HepG2 (cell line): ENCODE measurements around the gene ASB16. TPM values are rescaled to one million over a fixed set of nuclear protein-coding genes. Genes with fewer than 3 reads are reported as not detected.
A peak's percentile ranks its signal among the peaks of the same experiment; 100 is the strongest.

ENCODE experiments used
- ISX ChIP-seq: sonication (generic); formaldehyde crosslinking; conservative IDR thresholded peaks from 2 replicates; pipeline ENCODE4 v1.5.0; 2020; ENCODE audit warnings: missing genetic modification reagents
- KLF13 ChIP-seq: sonication (generic); formaldehyde crosslinking; IDR thresholded peaks from 2 replicates; pipeline ENCODE4 v1.4.0; 2020; ENCODE audit warnings: mild to moderate bottlenecking, missing genetic modification reagents
- PAX8 ChIP-seq: sonication (generic); formaldehyde crosslinking; IDR thresholded peaks from 2 replicates; pipeline ENCODE4 v1.8.0; 2022; ENCODE audit warnings: mild to moderate bottlenecking, missing genetic modification reagents, borderline replicate concordance
- RXRB ChIP-seq: IDR thresholded peaks from 2 replicates; pipeline ENCODE4 v1.6.1; 2016; ENCODE audit warnings: borderline replicate concordance, missing genetic modification reagents, missing compliant biosample characterization
- SIN3A ChIP-seq: IDR thresholded peaks from 2 replicates; pipeline ENCODE4 v1.6.1; 2011; ENCODE audit warnings: low read depth, mild to moderate bottlenecking, control low read depth, low read length, borderline replicate concordance
- SOX13 ChIP-seq, 3 experiments: fragments of 450-650 bp in 1 of 3; sonication (generic) in 1 of 3; formaldehyde crosslinking in 1 of 3; IDR thresholded peaks in 2 of 3; conservative IDR thresholded peaks in 1 of 3; 2 replicates each; pipeline versions ENCODE4 v1.5.0 to v1.6.1; 2016 to 2020; ENCODE audit warnings: antibody characterized with exemption in 1 of 3, mild to moderate bottlenecking in 1 of 3, missing compliant biosample characterization in 1 of 3, missing genetic modification reagents in 1 of 3, moderate library complexity in 1 of 3
- SRY ChIP-seq: sonication (generic); formaldehyde crosslinking; IDR thresholded peaks from 2 replicates; pipeline ENCODE4 v1.8.0; 2022; ENCODE audit warnings: mild to moderate bottlenecking, missing genetic modification reagents
- TEAD3 ChIP-seq: optimal IDR thresholded peaks from 2 replicates; pipeline ENCODE3; 2016; ENCODE audit warnings: borderline replicate concordance
- TOE1 ChIP-seq: sonication (generic); formaldehyde crosslinking; IDR thresholded peaks from 2 replicates; pipeline ENCODE4 v1.4.0; 2020; ENCODE audit warnings: mild to moderate bottlenecking, missing genetic modification reagents
- ZBTB7B ChIP-seq: sonication (generic); formaldehyde crosslinking; IDR thresholded peaks from 2 replicates; pipeline ENCODE4 v1.4.0; 2020; ENCODE audit warnings: missing genetic modification reagents
- ZFP37 ChIP-seq: sonication (generic); formaldehyde crosslinking; IDR thresholded peaks from 2 replicates; pipeline ENCODE4 v1.4.0; 2020; ENCODE audit warnings: missing genetic modification reagents, borderline replicate concordance
- ZFX ChIP-seq: sonication (generic); formaldehyde crosslinking; IDR thresholded peaks from 2 replicates; pipeline ENCODE4 v1.4.0; 2020; ENCODE audit warnings: mild to moderate bottlenecking, low read depth, missing genetic modification reagents, moderate library complexity
- ZMYM3 ChIP-seq: sonication (generic); formaldehyde crosslinking; IDR thresholded peaks from 2 replicates; pipeline ENCODE4 v1.5.1; 2020; ENCODE audit warnings: mild to moderate bottlenecking, missing genetic modification reagents
- ZNF275 ChIP-seq: sonication (generic); formaldehyde crosslinking; IDR thresholded peaks from 2 replicates; pipeline ENCODE4 v1.8.0; 2022; ENCODE audit warnings: missing genetic modification reagents, mild to moderate bottlenecking, inconsistent platforms, borderline replicate concordance
- ZNF317 ChIP-seq: sonication (generic); formaldehyde crosslinking; IDR thresholded peaks from 2 replicates; pipeline ENCODE4 v1.5.0; 2020; ENCODE audit warnings: mild to moderate bottlenecking, missing genetic modification reagents
- ZNF382 ChIP-seq: sonication (generic); formaldehyde crosslinking; IDR thresholded peaks from 2 replicates; pipeline ENCODE4 v1.5.0; 2020; ENCODE audit warnings: missing genetic modification reagents, mild to moderate bottlenecking, borderline replicate concordance
- ZNF460 ChIP-seq: sonication (generic); formaldehyde crosslinking; IDR thresholded peaks from 2 replicates; pipeline ENCODE4 v1.5.1; 2020; ENCODE audit warnings: missing genetic modification reagents, mild to moderate bottlenecking, borderline replicate concordance
- ZNF691 ChIP-seq: sonication (generic); formaldehyde crosslinking; IDR thresholded peaks from 2 replicates; pipeline ENCODE4 v1.4.0; 2020; ENCODE audit warnings: missing genetic modification reagents, low read depth, mild to moderate bottlenecking, borderline replicate concordance
- polyA plus RNA-seq, 8 experiments: library from polyadenylated mRNA; depleted of rRNA in 3 of 8; stranded (reverse) in 7 of 8; unstranded in 1 of 8; fragments of >200 nt; fragmentation: Illumina TruSeq in 4 of 8; extraction: Trizol in 4 of 8; gene quantifications; 2 replicates each; pipeline versions ENCODE4 v1.2.1 to v1.2.3, GENCODE V29; 2011 to 2016; ENCODE audit warnings: low read depth in 4 of 8, missing spikeins in 1 of 8, mixed read lengths in 1 of 8; ENCODE audit not compliant: insufficient read depth in 1 of 8
- total RNA-seq, 5 experiments: library from RNA; depleted of rRNA; stranded (reverse); fragments of >200 nt; fragmentation: Illumina TruSeq; extraction: Trizol; gene quantifications; 2 replicates each; pipeline ENCODE4 v1.2.3, GENCODE V29; 2016; ENCODE audit warnings: low read depth in 1 of 5
- TF ChIP-seq, protein P1 (sequence below), 2 experiments: fragments of 450-650 bp in 1 of 2; sonication (generic) in 1 of 2; formaldehyde crosslinking; IDR thresholded peaks; 2 replicates each; pipeline versions ENCODE4 v1.5.0 to v1.8.0; 2020 to 2022; ENCODE audit warnings: mild to moderate bottlenecking in 1 of 2, missing genetic modification reagents in 1 of 2
- TF ChIP-seq, protein P2 (sequence below): sonication (generic); formaldehyde crosslinking; IDR thresholded peaks from 2 replicates; pipeline ENCODE4 v1.8.1; 2023; ENCODE audit warnings: mild to moderate bottlenecking, missing genetic modification reagents, borderline replicate concordance
- TF ChIP-seq, protein P3 (sequence below): sonication (generic); formaldehyde crosslinking; IDR thresholded peaks from 2 replicates; pipeline ENCODE4 v1.4.0; 2020; ENCODE audit warnings: mild to moderate bottlenecking, low read depth, missing genetic modification reagents
- TF ChIP-seq, protein P4 (sequence below): sonication (generic); formaldehyde crosslinking; IDR thresholded peaks from 2 replicates; pipeline ENCODE4 v1.8.1; 2023; ENCODE audit warnings: missing genetic modification reagents, inconsistent platforms, borderline replicate concordance

The ASB16 gene
- total and polyA plus RNA-seq, 2 of the 13 experiments (the other 11 are each of a cell fraction or from before 2014, with no cell fraction given) = 0.07 TPM; not detected in 1

DNA sequence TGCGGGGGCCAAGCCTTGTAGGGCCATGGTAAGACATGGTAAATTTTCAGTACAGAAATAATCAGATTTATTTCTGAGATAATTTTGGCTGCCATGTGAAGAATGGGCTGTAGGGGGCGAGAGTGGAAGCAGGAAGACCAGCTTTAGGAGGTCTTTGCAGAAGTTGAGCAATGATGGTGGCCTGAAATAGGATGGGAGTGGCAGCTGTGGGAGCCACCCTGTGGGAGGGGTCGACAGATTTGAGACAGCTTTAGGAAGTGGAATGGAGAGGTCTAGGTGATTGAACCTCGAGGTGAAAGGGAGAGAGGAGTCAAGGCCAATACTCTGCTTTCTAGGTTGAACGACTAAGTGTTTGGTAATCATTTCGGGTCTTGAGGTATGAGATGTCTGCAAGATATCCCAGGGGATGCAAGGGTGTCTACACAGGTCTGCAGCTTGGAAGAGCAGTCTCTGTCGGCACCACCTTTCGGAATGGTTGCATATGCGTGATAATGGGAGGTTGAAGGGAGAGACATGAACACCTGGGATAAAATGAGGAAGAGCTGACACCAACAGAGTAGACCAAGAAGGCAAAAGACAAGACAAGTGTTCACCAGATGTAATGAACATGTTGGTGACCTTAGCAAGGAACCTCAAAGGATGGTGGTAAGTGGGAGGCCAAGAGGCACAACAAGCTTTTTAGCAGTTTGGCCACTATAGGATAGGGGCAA is 33.4 kb downstream of the ASB16 start (continued):
- TF ChIP-seq, protein P1, sequence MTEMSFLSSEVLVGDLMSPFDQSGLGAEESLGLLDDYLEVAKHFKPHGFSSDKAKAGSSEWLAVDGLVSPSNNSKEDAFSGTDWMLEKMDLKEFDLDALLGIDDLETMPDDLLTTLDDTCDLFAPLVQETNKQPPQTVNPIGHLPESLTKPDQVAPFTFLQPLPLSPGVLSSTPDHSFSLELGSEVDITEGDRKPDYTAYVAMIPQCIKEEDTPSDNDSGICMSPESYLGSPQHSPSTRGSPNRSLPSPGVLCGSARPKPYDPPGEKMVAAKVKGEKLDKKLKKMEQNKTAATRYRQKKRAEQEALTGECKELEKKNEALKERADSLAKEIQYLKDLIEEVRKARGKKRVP (CRISPR knock-in tag; IDR thresholded peaks at IDR 0.05) = no peak
- no peak for TF ChIP-seq ZNF275 (CRISPR knock-in tag)
- no peak for TF ChIP-seq SIN3A
- no peak for TF ChIP-seq ZFX (CRISPR knock-in tag)
- TF ChIP-seq, protein P2, sequence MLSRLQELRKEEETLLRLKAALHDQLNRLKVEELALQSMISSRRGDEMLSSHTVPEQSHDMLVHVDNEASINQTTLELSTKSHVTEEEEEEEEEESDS (CRISPR knock-in tag) = no peak
- no peak for TF ChIP-seq ZNF460
- TF ChIP-seq SOX13 (IDR thresholded peaks at IDR 0.05) = no peak
- TF ChIP-seq SOX13 (CRISPR knock-in tag; conservative IDR thresholded peaks at IDR 0.05 in 1 of 2, IDR thresholded peaks at IDR 0.05 in 1 of 2) = no peak
- TF ChIP-seq ZFP37 (CRISPR knock-in tag) = no peak
- no peak for TF ChIP-seq RXRB (CRISPR knock-in tag)
- no peak for TF ChIP-seq SRY
- no peak for TF ChIP-seq KLF13 (CRISPR knock-in tag)
- TF ChIP-seq ZBTB7B = peak; percentile 44; the same call in 1 of the 2 replicates
- TF ChIP-seq ZNF382 (CRISPR knock-in tag) = no peak
- no peak for TF ChIP-seq PAX8 (CRISPR knock-in tag)
- TF ChIP-seq, protein P3, sequence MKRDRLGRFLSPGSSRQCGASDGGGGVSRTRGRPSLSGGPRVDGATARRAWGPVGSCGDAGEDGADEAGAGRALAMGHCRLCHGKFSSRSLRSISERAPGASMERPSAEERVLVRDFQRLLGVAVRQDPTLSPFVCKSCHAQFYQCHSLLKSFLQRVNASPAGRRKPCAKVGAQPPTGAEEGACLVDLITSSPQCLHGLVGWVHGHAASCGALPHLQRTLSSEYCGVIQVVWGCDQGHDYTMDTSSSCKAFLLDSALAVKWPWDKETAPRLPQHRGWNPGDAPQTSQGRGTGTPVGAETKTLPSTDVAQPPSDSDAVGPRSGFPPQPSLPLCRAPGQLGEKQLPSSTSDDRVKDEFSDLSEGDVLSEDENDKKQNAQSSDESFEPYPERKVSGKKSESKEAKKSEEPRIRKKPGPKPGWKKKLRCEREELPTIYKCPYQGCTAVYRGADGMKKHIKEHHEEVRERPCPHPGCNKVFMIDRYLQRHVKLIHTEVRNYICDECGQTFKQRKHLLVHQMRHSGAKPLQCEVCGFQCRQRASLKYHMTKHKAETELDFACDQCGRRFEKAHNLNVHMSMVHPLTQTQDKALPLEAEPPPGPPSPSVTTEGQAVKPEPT (CRISPR knock-in tag) = no peak
- TF ChIP-seq ZNF691 (CRISPR knock-in tag) = no peak
- TF ChIP-seq TOE1 (CRISPR knock-in tag) = no peak
- no peak for TF ChIP-seq ISX (CRISPR knock-in tag)
- no peak for TF ChIP-seq ZMYM3 (CRISPR knock-in tag)
- TF ChIP-seq TEAD3 (CRISPR knock-in tag) = no peak
- TF ChIP-seq ZNF317 (CRISPR knock-in tag) = no peak
- TF ChIP-seq, protein P4, sequence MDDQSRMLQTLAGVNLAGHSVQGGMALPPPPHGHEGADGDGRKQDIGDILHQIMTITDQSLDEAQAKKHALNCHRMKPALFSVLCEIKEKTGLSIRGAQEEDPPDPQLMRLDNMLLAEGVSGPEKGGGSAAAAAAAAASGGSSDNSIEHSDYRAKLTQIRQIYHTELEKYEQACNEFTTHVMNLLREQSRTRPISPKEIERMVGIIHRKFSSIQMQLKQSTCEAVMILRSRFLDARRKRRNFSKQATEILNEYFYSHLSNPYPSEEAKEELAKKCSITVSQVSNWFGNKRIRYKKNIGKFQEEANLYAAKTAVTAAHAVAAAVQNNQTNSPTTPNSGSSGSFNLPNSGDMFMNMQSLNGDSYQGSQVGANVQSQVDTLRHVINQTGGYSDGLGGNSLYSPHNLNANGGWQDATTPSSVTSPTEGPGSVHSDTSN = no peak
